Neuronal stem cell (in vitro differentiated cells): Measurements from ENCODE around the gene ZNF771.

Experiments
- DNase-seq: peaks from one replicate; pipeline ENCODE4 v3.0.0-alpha.2; 2013; ENCODE audit warnings: low spot score
- H2AFZ ChIP-seq: one replicate; pipeline ENCODE4 v1.6.1; 2013; ENCODE audit warnings: mild to moderate bottlenecking, low read length, inconsistent platforms
- H2AK5ac ChIP-seq: 2 replicates; pipeline ENCODE4 v1.6.1; 2013; ENCODE audit warnings: low read depth, mild to moderate bottlenecking, inconsistent platforms, low read length, moderate library complexity, mixed read lengths
- H2BK120ac ChIP-seq: 2 replicates; pipeline ENCODE4 v1.6.1; 2013; ENCODE audit warnings: low read depth, mild to moderate bottlenecking, inconsistent platforms, low read length, moderate library complexity, mixed read lengths
- H2BK12ac ChIP-seq: one replicate; pipeline ENCODE4 v1.6.1; 2013; ENCODE audit warnings: low read length, inconsistent platforms
- H2BK15ac ChIP-seq: 2 replicates; pipeline ENCODE4 v1.6.1; 2013; ENCODE audit warnings: mild to moderate bottlenecking, low read length, inconsistent platforms, mixed read lengths
- H2BK5ac ChIP-seq: one replicate; pipeline ENCODE4 v1.6.1; 2013; ENCODE audit warnings: inconsistent platforms, mild to moderate bottlenecking, low read length, moderate library complexity
- H3K14ac ChIP-seq: one replicate; pipeline ENCODE4 v1.6.1; 2013; ENCODE audit warnings: low read length, inconsistent platforms
- H3K18ac ChIP-seq: 2 replicates; pipeline ENCODE4 v1.6.1; 2013; ENCODE audit warnings: low read length, inconsistent platforms
- H3K23ac ChIP-seq: 2 replicates; pipeline ENCODE4 v1.6.1; 2013; ENCODE audit warnings: low read depth, mild to moderate bottlenecking, mixed read lengths, low read length, inconsistent platforms; ENCODE audit not compliant: poor library complexity
- H3K27ac ChIP-seq: replicated peaks from 3 replicates; pipeline ENCODE4 v1.5.1; 2013; ENCODE audit warnings: low read length, inconsistent platforms
- H3K27me3 ChIP-seq, 3 experiments: 2 replicates each; pipeline ENCODE4 v1.6.1; 2013; ENCODE audit warnings: low read length in 3 of 3, mild to moderate bottlenecking in 2 of 3, inconsistent platforms in 1 of 3, low read depth in 1 of 3, mixed read lengths in 1 of 3, moderate library complexity in 1 of 3; ENCODE audit not compliant: control insufficient read depth in 3 of 3, insufficient read depth in 3 of 3
- H3K36me3 ChIP-seq, 2 donors: replicated peaks in 1 of 2; 2 replicates each; pipeline ENCODE4 v1.6.1; 2013; ENCODE audit warnings: low read length in 2 of 2; ENCODE audit not compliant: control insufficient read depth in 2 of 2, insufficient read depth in 2 of 2
- H3K4ac ChIP-seq: 2 replicates; pipeline ENCODE4 v1.6.1; 2013; ENCODE audit warnings: inconsistent platforms, mild to moderate bottlenecking, low read length, moderate library complexity
- H3K4me1 ChIP-seq, 2 donors: 1 replicate in 1 of 2; 2 replicates in 1 of 2; pipeline ENCODE4 v1.6.1; 2013; ENCODE audit warnings: low read length in 2 of 2, low read depth in 1 of 2; ENCODE audit not compliant: control insufficient read depth in 2 of 2, insufficient read depth in 1 of 2
- H3K4me2 ChIP-seq: one replicate; pipeline ENCODE4 v1.6.1; 2013; ENCODE audit warnings: mild to moderate bottlenecking, low read length, inconsistent platforms; ENCODE audit not compliant: insufficient read depth, poor library complexity, severe bottlenecking
- H3K4me3 ChIP-seq, 2 donors: 2 replicates each; pipeline ENCODE4 v1.5.1; 2013; ENCODE audit warnings: low read length in 2 of 2, mild to moderate bottlenecking in 2 of 2, inconsistent platforms in 1 of 2, moderate library complexity in 1 of 2
- H3K79me1 ChIP-seq: one replicate; pipeline ENCODE4 v1.6.1; 2013; ENCODE audit warnings: low read depth, mild to moderate bottlenecking, inconsistent platforms, low read length, moderate library complexity
- H3K9ac ChIP-seq: one replicate; pipeline ENCODE4 v1.6.1; 2013; ENCODE audit warnings: mild to moderate bottlenecking, low read depth, low read length, inconsistent platforms; ENCODE audit not compliant: poor library complexity
- H3K9me3 ChIP-seq, 2 donors: replicated peaks in 1 of 2; 2 replicates each; pipeline versions ENCODE3 to v1.6.1; 2013; ENCODE audit warnings: low read length in 2 of 2, mild to moderate bottlenecking in 2 of 2, inconsistent platforms in 1 of 2, low read depth in 1 of 2, mixed read lengths in 1 of 2, moderate library complexity in 1 of 2; ENCODE audit not compliant: control insufficient read depth in 2 of 2, insufficient read depth in 1 of 2
- H4K8ac ChIP-seq: one replicate; pipeline ENCODE4 v1.6.1; 2013; ENCODE audit warnings: low read depth, mild to moderate bottlenecking, inconsistent platforms, low read length, moderate library complexity
- H4K91ac ChIP-seq: one replicate; pipeline ENCODE4 v1.6.1; 2013; ENCODE audit warnings: low read length, low read depth, mild to moderate bottlenecking, inconsistent platforms; ENCODE audit not compliant: poor library complexity
- WGBS, 2 donors: extraction: QIAGEN DNeasy Blood & Tissue Kit; methylation state at CpG; one replicate each; pipeline ENCODE4 v1.1.7; 2013; ENCODE audit warnings: missing lambda C conversion rate in 2 of 2, mixed read lengths in 1 of 2; ENCODE audit not compliant: insufficient read length in 2 of 2, insufficient replicate concordance in 1 of 2; ENCODE audit errors: extremely low coverage in 2 of 2; 5-methylcytosine and 5-hydroxymethylcytosine counted together

The ZNF771 gene

GRCh38 chr16:30369091-30369937 lies 38.1 kb upstream of the ZNF771 start:
- Histone ChIP-seq H3K79me1 (peaks cover 10% of the 10 kb centered on the region), H2BK5ac (peak overlapping the region; percentile 43), H2AK5ac (peak overlapping the region; percentile 47), H3K9me3 (no peaks in the 10 kb centered on the region), H3K4me1 (peaks cover 19 to 23% of the 10 kb centered on the region in 2 donors), H2BK120ac (no peak overlapping the region), H4K91ac (no peak overlapping the region), H4K8ac (no peak overlapping the region), H2BK12ac (no peak overlapping the region), H3K27ac (peak overlapping the region; percentile 84), H3K36me3 (peaks cover 4 to 28% of the 10 kb centered on the region in 2 donors), H3K9ac (peak overlapping the region; percentile 87), H3K23ac (peak overlapping the region; percentile 78), H3K4me3 (peak overlapping the region; percentile 82 to 87), H3K27me3 (no peaks in the 10 kb centered on the region), H3K4ac (no peak overlapping the region), H3K14ac (no peak overlapping the region), H2AFZ (peak overlapping the region; percentile 75), H3K4me2 (peak overlapping the region; percentile 95), H2BK15ac (no peak overlapping the region), H3K18ac (peak overlapping the region; percentile 86)
- DNase-seq, result no peak
- no CpG with 5 or more reads among the region's 45 CpGs for WGBS, 2 donors

- Histone ChIP-seq H3K79me1 (peaks cover 10% of the 10 kb centered on the region), H3K4ac (no peak overlapping the region), H3K4me3 (peak overlapping the region; percentile 82 to 87), H4K8ac (no peak overlapping the region), H3K27ac (peak overlapping the region; percentile 84), H2AFZ (peak overlapping the region; percentile 75), H2BK120ac (no peak overlapping the region), H2BK15ac (no peak overlapping the region), H3K9me3 (no peaks in the 10 kb centered on the region), H3K23ac (peak overlapping the region; percentile 78), H3K9ac (peak overlapping the region; percentile 87), H3K4me1 (peaks cover 19 to 23% of the 10 kb centered on the region in 2 donors), H4K91ac (no peak overlapping the region), H3K14ac (no peak overlapping the region), H2BK5ac (peak overlapping the region; percentile 43), H2BK12ac (no peak overlapping the region), H2AK5ac (no peak overlapping the region), H3K4me2 (peak overlapping the region; percentile 95), H3K18ac (peak overlapping the region; percentile 52), H3K36me3 (peaks cover 0 to 21% of the 10 kb centered on the region in 2 donors), H3K27me3 (no peaks in the 10 kb centered on the region)
- no peak for DNase-seq
- no CpG with 5 or more reads among the region's 76 CpGs for WGBS, 2 donors
Observed at GRCh38 chr16:30369938-30370455, 37.4 kb upstream of the ZNF771 start.

- peaks cover 23% of the 10 kb centered on the region in 2 donors for H3K4me1 ChIP-seq
- H3K4me3 ChIP-seq, result peak within 1 kb of the TSS; percentile 82 to 87
- peak within 1 kb of the TSS; percentile 84 for H3K27ac ChIP-seq
- H3K4me2 ChIP-seq, result peak within 1 kb of the TSS; percentile 95
- peaks cover 10% of the 10 kb centered on the region for H3K79me1 ChIP-seq
- DNase-seq, result peak; percentile 100
- no peaks in the 10 kb centered on the region for H3K9me3 ChIP-seq
- H3K18ac ChIP-seq, result peak within 1 kb of the TSS; percentile 86
- H3K27me3 ChIP-seq, result no peaks in the 10 kb centered on the region
- H3K23ac ChIP-seq, result peak within 1 kb of the TSS; percentile 78
- H2BK120ac ChIP-seq, result no peak within 1 kb of the TSS
- no peak within 1 kb of the TSS for H4K8ac ChIP-seq
- peak within 1 kb of the TSS; percentile 84 for H2BK5ac ChIP-seq
- peak within 1 kb of the TSS; percentile 75 for H2AFZ ChIP-seq
- H2BK12ac ChIP-seq, result no peak within 1 kb of the TSS
- no peak within 1 kb of the TSS for H3K4ac ChIP-seq
- H3K14ac ChIP-seq, result no peak within 1 kb of the TSS
- peaks cover 0 to 15% of the 10 kb centered on the region in 2 donors for H3K36me3 ChIP-seq
- peak within 1 kb of the TSS; percentile 87 for H3K9ac ChIP-seq
- WGBS, 2 donors, result no CpG with 5 or more reads among the region's 40 CpGs
- H2AK5ac ChIP-seq, result peak within 1 kb of the TSS; percentile 47
- H4K91ac ChIP-seq, result no peak within 1 kb of the TSS
- H2BK15ac ChIP-seq, result no peak within 1 kb of the TSS
Observed at GRCh38 chr16:30370456-30371247, 36.8 kb upstream of the ZNF771 start, which contains the start of gene TBC1D10B. TBC1D10B (minus strand) TSS chr16:30370494; CDS start chr16:30370183, 311 bp downstream.
